AG09319 (cell line): ENCODE measurements around the gene KCNF1.

Experiments used
- DNase-seq: peaks from one replicate; pipeline ENCODE4 v3.0.0-alpha.2; 2010; ENCODE audit warnings: low read depth; ENCODE audit errors: extremely low read depth
- TF ChIP-seq, protein P1 (sequence below): IDR thresholded peaks from 2 replicates; pipeline ENCODE4 v1.5.1; 2011; ENCODE audit warnings: low read depth, mild to moderate bottlenecking, inconsistent platforms, low read length, moderate library complexity

The KCNF1 gene

DNA sequence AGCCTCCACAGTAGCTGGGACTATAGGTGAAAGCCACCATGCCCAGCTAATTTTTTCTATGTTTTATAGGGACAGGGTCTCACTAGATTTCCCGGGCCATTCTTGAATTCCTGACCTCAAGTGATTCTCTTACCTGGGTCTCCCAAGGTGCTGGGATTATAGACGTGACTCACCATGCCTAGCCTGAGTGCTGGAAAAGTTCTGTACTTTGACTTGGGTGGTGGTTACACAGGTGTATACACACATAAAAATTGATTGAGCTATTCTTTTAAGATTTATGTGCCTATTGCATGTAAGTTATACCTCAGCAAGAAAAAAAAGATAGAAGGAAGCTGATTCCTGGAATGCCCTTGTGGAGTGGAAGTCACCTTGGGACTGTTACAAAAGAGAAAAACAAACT lies 34.8 kb upstream of the KCNF1 start:
- DNase-seq = no peak
- TF ChIP-seq, protein P1, sequence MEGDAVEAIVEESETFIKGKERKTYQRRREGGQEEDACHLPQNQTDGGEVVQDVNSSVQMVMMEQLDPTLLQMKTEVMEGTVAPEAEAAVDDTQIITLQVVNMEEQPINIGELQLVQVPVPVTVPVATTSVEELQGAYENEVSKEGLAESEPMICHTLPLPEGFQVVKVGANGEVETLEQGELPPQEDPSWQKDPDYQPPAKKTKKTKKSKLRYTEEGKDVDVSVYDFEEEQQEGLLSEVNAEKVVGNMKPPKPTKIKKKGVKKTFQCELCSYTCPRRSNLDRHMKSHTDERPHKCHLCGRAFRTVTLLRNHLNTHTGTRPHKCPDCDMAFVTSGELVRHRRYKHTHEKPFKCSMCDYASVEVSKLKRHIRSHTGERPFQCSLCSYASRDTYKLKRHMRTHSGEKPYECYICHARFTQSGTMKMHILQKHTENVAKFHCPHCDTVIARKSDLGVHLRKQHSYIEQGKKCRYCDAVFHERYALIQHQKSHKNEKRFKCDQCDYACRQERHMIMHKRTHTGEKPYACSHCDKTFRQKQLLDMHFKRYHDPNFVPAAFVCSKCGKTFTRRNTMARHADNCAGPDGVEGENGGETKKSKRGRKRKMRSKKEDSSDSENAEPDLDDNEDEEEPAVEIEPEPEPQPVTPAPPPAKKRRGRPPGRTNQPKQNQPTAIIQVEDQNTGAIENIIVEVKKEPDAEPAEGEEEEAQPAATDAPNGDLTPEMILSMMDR = no peak

DNA sequence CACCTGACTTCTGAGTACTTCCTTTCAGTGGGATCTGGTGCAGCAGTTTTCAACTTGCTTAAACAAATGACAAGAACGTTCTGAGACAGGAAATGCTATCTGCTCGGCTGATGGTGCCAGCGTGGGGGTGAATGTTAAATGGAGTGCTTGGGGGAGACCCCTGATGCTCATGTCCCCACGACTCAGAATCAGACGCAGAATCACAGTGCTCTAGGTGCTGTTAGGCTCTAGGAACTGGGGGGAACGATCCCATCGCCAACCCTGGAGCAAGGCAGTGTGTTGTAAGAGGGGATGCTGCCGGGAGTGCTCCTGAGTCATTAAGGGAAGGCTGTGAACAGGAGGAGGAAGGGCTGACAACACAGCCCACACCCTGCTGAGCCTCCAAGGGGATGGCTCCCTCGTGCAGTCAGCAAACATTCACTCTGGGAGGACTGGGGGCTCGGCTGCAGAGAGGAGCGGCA lies 34.1 kb upstream of the KCNF1 start:
- no peak for DNase-seq
- TF ChIP-seq, protein P1 = no peak

DNA sequence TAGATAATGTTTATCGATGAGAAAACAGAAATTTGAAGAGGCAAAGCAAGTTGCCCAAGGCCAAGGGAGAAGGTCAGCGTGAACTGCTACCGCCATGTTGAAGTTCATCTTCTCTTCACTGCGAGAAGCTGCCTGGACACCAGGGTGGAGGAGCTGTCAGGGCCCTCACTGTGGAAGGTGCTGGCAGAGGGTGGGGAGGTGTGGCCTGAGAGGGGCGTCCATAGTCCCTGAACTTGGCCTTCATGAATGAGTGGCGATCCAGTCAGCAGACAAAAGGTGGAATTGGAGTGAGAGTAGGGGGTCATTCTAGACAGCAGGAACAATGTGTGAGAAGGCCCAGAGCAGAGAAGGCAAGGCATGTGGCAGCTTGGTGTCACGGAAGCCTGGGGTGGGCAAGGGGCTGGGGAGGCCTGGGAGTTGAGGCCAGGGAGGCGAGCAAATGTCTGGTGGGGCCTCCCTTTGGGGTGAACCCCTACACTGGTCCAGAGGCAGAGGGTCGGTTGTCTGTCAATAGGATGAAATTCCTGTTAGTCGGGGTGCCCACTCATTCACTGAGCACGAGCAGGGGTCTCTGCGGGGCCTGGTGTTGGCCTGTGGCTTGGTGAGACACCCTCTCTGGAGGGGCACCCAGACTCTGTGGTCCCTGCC lies 33.3 kb upstream of the KCNF1 start:
- DNase-seq = no peak
- TF ChIP-seq, protein P1 = no peak

DNA sequence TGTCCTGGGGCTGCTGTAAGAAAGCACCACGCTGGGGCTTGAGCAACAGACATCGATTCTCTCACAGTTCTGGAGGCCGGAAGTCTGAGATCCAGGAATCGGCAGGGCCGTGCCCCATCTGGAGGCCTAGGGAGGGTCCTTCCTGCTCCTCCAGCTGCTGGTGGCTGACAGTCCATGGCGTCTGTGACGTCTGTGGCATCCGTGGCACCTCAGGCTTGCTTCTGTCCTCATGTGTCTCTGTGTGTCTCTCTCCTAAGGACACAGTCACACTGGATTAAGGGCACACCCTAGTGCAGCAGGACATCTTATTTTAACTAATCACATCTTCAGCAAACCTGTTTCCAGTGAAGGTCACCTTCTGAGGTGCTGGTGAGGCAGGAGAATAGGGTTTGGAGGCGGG lies 32.6 kb upstream of the KCNF1 start:
- no peak for DNase-seq
- TF ChIP-seq, protein P1 = no peak

DNA sequence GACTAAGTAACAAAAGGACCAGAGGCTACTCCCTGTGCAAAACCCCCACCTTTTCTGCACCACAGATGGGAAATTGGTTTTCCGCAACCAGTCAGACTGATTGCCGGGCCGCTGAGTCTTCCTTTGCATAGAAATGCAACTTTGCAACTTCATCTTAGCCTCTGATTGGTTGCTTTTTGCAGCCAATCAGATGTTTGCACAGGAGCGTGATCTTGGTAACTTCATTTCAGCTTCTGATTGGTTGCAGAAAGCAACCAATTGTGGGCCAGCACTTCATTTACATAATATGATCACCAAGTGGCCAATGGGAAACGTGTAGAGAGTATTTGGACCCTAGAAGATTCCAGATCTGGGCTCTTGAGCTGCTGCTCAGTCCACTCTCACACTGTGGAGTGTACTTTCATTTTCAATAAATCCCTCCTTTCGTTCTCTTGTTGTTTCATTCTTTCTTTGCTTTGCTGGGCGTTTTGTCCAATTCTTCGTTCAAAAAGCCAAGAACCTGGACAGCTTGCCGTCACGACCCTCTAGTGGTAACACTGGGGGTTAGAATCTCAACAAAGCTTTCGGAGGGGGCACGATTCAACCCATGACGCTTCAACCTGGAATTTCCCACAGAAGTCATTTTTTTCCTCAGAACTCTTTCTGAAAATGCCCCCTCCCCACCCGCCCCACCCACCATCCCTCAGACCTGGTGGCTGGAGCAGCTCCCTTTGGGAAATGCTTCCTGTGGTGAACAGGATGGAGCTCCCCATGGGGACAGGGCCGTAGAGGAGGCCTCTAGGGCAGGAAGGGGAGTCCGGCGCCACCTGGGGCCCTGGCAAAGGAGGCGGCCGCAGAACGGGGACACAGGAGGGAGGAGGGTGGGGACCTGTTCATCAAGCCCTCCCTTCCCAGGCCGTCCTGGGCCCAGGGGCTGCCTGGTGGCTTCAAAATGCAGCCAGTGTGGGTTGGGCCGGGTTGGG lies 31.8 kb upstream of the KCNF1 start:
- TF ChIP-seq, protein P1 = no peak
- DNase-seq = no peak

GRCh38 chr2:10880586-10881321 lies 31.0 kb upstream of the KCNF1 start:
- no peak for DNase-seq
- TF ChIP-seq, protein P1 = no peak
